ENCODE measurements around the gene ZNF681.
A peak's percentile ranks its signal among the peaks of the same experiment; 100 is the strongest.
"Not testable (repeated sequence)": the region's sequence is repeated elsewhere in the genome, so short reads cannot be mapped to it uniquely, and the experiment has no call there.

Gene ZNF681

GRCh38 chr19:23730729-23731465, 27.8 kb downstream of the ZNF681 start:
- H2AFZ ChIP-seq (ENCODE audit: low read depth, low read length); H3K9me3 ChIP-seq (ENCODE audit: insufficient read depth, low read length, severe bottlenecking); H3K27ac ChIP-seq (ENCODE audit: low read length); H3K4me1 ChIP-seq (ENCODE audit: insufficient read depth, low read length); H3K9ac ChIP-seq (ENCODE audit: low read depth, low read length); H3K36me3 ChIP-seq (ENCODE audit: insufficient read depth, low read length); H3K4me3 ChIP-seq (ENCODE audit: low read depth in 1 of 2, low read length in 2 of 2); H3K79me2 ChIP-seq (ENCODE audit: insufficient read depth, low read length); H3K27me3 ChIP-seq (ENCODE audit: insufficient read depth, low read length, poor library complexity); H4K20me1 ChIP-seq (ENCODE audit: insufficient read depth, low read length); H3K4me2 ChIP-seq (ENCODE audit: insufficient read depth, low read length): not testable (repeated sequence)
- peak; percentile 41 for DNase-seq
- ATAC-seq (ENCODE audit: insufficient read depth, low read depth), result peak; percentile 49

- H2AFZ ChIP-seq (ENCODE audit: low read depth, low read length); H3K27me3 ChIP-seq (ENCODE audit: insufficient read depth, low read length, poor library complexity); H3K9me3 ChIP-seq (ENCODE audit: insufficient read depth, low read length, severe bottlenecking); H4K20me1 ChIP-seq (ENCODE audit: insufficient read depth, low read length); DNase-seq; H3K27ac ChIP-seq (ENCODE audit: low read length); H3K36me3 ChIP-seq (ENCODE audit: insufficient read depth, low read length); H3K9ac ChIP-seq (ENCODE audit: low read depth, low read length); H3K4me3 ChIP-seq (ENCODE audit: low read depth in 1 of 2, low read length in 2 of 2); H3K4me2 ChIP-seq (ENCODE audit: insufficient read depth, low read length); ATAC-seq (ENCODE audit: insufficient read depth, low read depth); H3K79me2 ChIP-seq (ENCODE audit: insufficient read depth, low read length); H3K4me1 ChIP-seq (ENCODE audit: insufficient read depth, low read length): not testable (repeated sequence)
Observed at GRCh38 chr19:23724161-23724560, 34.5 kb downstream of the ZNF681 start.

- DNase-seq, result no peak
- Histone ChIP-seq H3K27ac (ENCODE audit: low read length) (no peak overlapping the region), H4K20me1 (ENCODE audit: insufficient read depth, low read length) (no peaks in the 10 kb centered on the region)
Observed at GRCh38 chr19:23718802-23719201, 39.9 kb downstream of the ZNF681 start.

GRCh38 chr19:23716792-23717191, 41.9 kb downstream of the ZNF681 start:
- no peaks in the 10 kb centered on the region for H3K27me3 ChIP-seq (ENCODE audit: insufficient read depth, low read length, poor library complexity)
- H3K4me2 ChIP-seq (ENCODE audit: insufficient read depth, low read length), result no peak overlapping the region
- no peaks in the 10 kb centered on the region for H3K4me1 ChIP-seq (ENCODE audit: insufficient read depth, low read length)
- no peak overlapping the region for H3K4me3 ChIP-seq (ENCODE audit: low read depth in 1 of 2, low read length in 2 of 2)
- no peak overlapping the region for H2AFZ ChIP-seq (ENCODE audit: low read depth, low read length)
- no peaks in the 10 kb centered on the region for H4K20me1 ChIP-seq (ENCODE audit: insufficient read depth, low read length)
- DNase-seq, result no peak
- no peaks in the 10 kb centered on the region for H3K36me3 ChIP-seq (ENCODE audit: insufficient read depth, low read length)
- no peak overlapping the region for H3K27ac ChIP-seq (ENCODE audit: low read length)
- no peak overlapping the region for H3K9ac ChIP-seq (ENCODE audit: low read depth, low read length)
- TF ChIP-seq CTCF (IDR thresholded peaks at IDR 0.05; ENCODE audit: borderline replicate concordance, extremely low read depth, low read length, poor library complexity, severe bottlenecking) (no peak), EZH2 (IDR thresholded peaks at IDR 0.05; ENCODE audit: borderline replicate concordance, low read depth, low read length, severe bottlenecking) (no peak)
- no peak for ATAC-seq (ENCODE audit: insufficient read depth, low read depth)
- H3K9me3 ChIP-seq (ENCODE audit: insufficient read depth, low read length, severe bottlenecking), result no peaks in the 10 kb centered on the region
- H3K79me2 ChIP-seq (ENCODE audit: insufficient read depth, low read length), result no peaks in the 10 kb centered on the region

More at GRCh38 chr19:23718802-23719201, 39.9 kb downstream of the ZNF681 start:
- H2AFZ ChIP-seq (ENCODE audit: low read depth, low read length), result no peak overlapping the region
- no peaks in the 10 kb centered on the region for H3K9me3 ChIP-seq (ENCODE audit: insufficient read depth, low read length, severe bottlenecking)
- no peaks in the 10 kb centered on the region for H3K4me1 ChIP-seq (ENCODE audit: insufficient read depth, low read length)
- no peaks in the 10 kb centered on the region for H3K27me3 ChIP-seq (ENCODE audit: insufficient read depth, low read length, poor library complexity)
- H3K9ac ChIP-seq (ENCODE audit: low read depth, low read length), result no peak overlapping the region
- H3K4me2 ChIP-seq (ENCODE audit: insufficient read depth, low read length), result no peak overlapping the region
- TF ChIP-seq EZH2 (IDR thresholded peaks at IDR 0.05; ENCODE audit: borderline replicate concordance, low read depth, low read length, severe bottlenecking) (no peak), CTCF (IDR thresholded peaks at IDR 0.05; ENCODE audit: borderline replicate concordance, extremely low read depth, low read length, poor library complexity, severe bottlenecking) (no peak)
- H3K36me3 ChIP-seq (ENCODE audit: insufficient read depth, low read length), result no peaks in the 10 kb centered on the region
- no peaks in the 10 kb centered on the region for H3K79me2 ChIP-seq (ENCODE audit: insufficient read depth, low read length)
- H3K4me3 ChIP-seq (ENCODE audit: low read depth in 1 of 2, low read length in 2 of 2), result no peak overlapping the region
- no peak for ATAC-seq (ENCODE audit: insufficient read depth, low read depth)

All from DND-41 (cell line).